Mucosa of rectum (tissue), 2 donors: ENCODE results near the gene CCL13.
A peak's percentile ranks its signal among the peaks of the same experiment; 100 is the strongest.
"Not testable (repeated sequence)": the region's sequence is repeated elsewhere in the genome, so short reads cannot be mapped to it uniquely, and the experiment has no call there.

Experiments
- H3K27ac ChIP-seq, 2 donors: one replicate each; pipeline ENCODE4 v1.7.0; 2013; ENCODE audit warnings: inconsistent platforms in 2 of 2, low read depth in 2 of 2, low read length in 2 of 2
- H3K27me3 ChIP-seq, 2 donors: one replicate each; pipeline ENCODE4 v1.7.0; 2013; ENCODE audit warnings: low read length in 2 of 2; ENCODE audit not compliant: control insufficient read depth in 2 of 2, insufficient read depth in 2 of 2
- H3K36me3 ChIP-seq, 2 donors: one replicate each; pipeline ENCODE4 v1.7.0; 2013; ENCODE audit warnings: low read length in 2 of 2; ENCODE audit not compliant: control insufficient read depth in 2 of 2, insufficient read depth in 2 of 2
- H3K4me1 ChIP-seq, 2 donors: one replicate each; pipeline ENCODE4 v1.7.0; 2013; ENCODE audit warnings: low read length in 2 of 2, mild to moderate bottlenecking in 1 of 2; ENCODE audit not compliant: control insufficient read depth in 2 of 2, insufficient read depth in 2 of 2
- H3K4me3 ChIP-seq, 2 donors: one replicate each; pipeline ENCODE4 v1.7.0; 2013; ENCODE audit warnings: low read length in 2 of 2
- H3K9ac ChIP-seq, 2 donors: one replicate each; pipeline ENCODE4 v1.7.0; 2013; ENCODE audit warnings: low read length in 2 of 2, low read depth in 1 of 2, mild to moderate bottlenecking in 1 of 2
- H3K9me3 ChIP-seq, 2 donors: one replicate each; pipeline ENCODE4 v1.7.0; 2013; ENCODE audit warnings: low read length in 2 of 2; ENCODE audit not compliant: control insufficient read depth in 2 of 2
- donor health status: healthy.
- donor health status: Normal muscosa, but diverticular disease.

CCL13 gene

DNA sequence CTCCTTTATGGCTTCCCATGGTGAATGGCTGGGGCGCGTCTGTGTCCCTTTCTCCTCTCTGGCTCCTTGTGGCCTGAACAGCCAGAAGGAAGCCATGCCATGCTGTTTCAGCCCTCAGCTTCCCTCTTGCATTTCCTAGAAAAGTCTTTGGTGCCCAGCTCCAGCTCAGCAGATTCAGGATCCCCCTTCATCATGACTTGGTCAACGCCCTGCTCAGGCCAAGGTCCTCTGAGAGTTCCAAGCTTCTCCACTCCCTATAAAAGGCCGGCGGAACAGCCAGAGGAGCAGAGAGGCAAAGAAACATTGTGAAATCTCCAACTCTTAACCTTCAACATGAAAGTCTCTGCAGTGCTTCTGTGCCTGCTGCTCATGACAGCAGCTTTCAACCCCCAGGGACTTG lies at the start of gene CCL13:
CCL13 (plus strand) TSS at position 287 of the 400 bp plus-strand sequence; CDS start at position 334, 47 bp downstream.
- no peak within 1 kb of the TSS for H3K9ac ChIP-seq

DNA sequence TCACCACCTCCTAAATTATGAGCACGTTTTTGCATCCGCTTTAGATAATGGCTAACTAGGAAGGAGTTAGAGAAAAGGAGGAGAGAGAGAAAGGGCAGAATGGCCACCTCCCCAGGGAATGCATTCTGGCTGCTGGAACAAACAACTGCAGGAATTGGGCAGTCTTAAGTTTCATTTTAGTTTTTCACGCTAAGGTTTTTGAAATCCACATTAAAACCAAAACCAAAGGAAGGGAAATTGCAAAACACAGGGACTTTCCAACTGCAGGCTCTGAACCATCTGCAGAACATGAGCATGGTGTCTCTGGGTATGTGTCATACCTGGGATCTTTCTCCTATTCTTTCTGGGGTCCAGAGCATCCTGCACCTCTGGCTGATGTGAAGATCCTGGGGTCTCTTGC lies 49.2 kb upstream of the CCL13 start:
- no peaks in the 10 kb centered on the region for H3K9me3 ChIP-seq
- no peak overlapping the region for H3K4me3 ChIP-seq
- H3K27me3 ChIP-seq: no peaks in the 10 kb centered on the region
- H3K9ac ChIP-seq: no peak overlapping the region
- H3K27ac ChIP-seq: no peak overlapping the region
- no peaks in the 10 kb centered on the region for H3K4me1 ChIP-seq
- H3K36me3 ChIP-seq: no peaks in the 10 kb centered on the region

More for the DNA sequence above, at the start of gene CCL13:
- Histone ChIP-seq H3K27me3 (no peaks in the 10 kb centered on the region), H3K9me3 (no peaks in the 10 kb centered on the region), H3K4me1 (no peaks in the 10 kb centered on the region), H3K27ac (peak within 1 kb of the TSS in 1 of 2 donors; percentile 4), H3K36me3 (no peaks in the 10 kb centered on the region), H3K4me3 (no peak within 1 kb of the TSS)

DNA sequence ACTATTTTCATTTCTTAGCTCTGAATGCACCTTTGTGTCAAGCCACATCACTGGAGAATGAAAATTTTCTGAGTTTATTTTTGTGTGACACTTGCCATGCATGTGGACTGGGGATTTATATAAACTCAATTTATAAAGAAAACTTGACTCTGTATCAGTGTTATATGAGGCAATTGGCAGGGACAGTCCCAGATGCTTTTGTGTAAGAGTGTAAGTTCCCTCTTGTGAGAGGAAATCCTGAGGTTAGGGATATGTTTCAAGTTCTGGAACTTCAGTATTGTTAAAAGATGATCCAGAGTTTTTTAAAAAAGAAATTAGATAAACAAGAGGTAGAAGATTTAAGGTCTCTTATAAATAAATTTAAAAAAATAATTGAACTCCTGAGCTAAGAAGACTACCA lies 47.9 kb upstream of the CCL13 start:
- H3K36me3 ChIP-seq: no peaks in the 10 kb centered on the region
- H3K9me3 ChIP-seq: no peaks in the 10 kb centered on the region
- H3K27ac ChIP-seq: no peak overlapping the region
- no peak overlapping the region for H3K9ac ChIP-seq
- H3K27me3 ChIP-seq: no peaks in the 10 kb centered on the region
- H3K4me3 ChIP-seq: no peak overlapping the region
- no peaks in the 10 kb centered on the region for H3K4me1 ChIP-seq

DNA sequence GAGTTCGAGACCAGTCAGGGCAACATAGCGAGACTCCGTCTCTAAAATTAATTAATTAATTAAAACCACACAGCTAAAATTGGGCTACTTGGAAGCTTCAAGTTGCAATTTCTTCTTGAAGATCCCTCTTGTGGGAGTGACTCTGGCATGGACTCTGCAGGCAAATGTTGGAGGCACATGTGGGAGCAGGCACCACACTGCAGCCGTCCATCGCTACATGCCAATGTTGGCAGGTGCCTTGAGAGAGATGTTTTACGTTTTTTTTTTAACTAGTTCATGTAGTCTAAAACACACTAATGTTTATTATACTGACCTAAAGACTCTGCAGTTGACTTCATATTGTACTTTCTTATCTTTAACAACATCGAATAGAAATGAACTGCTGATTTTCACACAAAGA lies 45.0 kb upstream of the CCL13 start:
- H3K4me3 ChIP-seq: no peak overlapping the region
- no peaks in the 10 kb centered on the region for H3K4me1 ChIP-seq
- H3K27ac ChIP-seq: no peak overlapping the region
- no peaks in the 10 kb centered on the region for H3K27me3 ChIP-seq
- H3K36me3 ChIP-seq: no peaks in the 10 kb centered on the region
- no peak overlapping the region for H3K9ac ChIP-seq
- H3K9me3 ChIP-seq: no peaks in the 10 kb centered on the region

DNA sequence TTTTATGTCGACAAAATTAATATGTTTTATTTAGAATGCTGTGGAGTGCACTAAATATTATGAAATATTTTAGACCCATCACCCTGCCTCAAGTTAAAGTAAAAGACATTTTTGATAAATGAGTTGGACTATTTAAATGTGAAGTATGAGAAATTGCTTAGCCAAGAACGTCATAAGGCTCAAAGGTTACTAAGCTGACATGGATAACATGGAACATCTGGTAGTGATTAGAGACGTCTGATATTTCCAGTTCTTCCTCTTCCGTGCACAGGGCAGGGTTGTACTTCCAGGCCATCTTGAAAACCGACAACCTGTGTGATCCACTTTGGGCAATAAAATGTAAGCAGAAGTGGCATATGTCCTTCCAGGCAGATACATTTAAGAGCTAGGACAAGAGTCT lies 44.2 kb upstream of the CCL13 start:
- H3K27ac ChIP-seq: peak overlapping the region in 1 of 2 donors; percentile 35
- H3K9ac ChIP-seq: no peak overlapping the region
- H3K27me3 ChIP-seq: no peaks in the 10 kb centered on the region
- no peaks in the 10 kb centered on the region for H3K9me3 ChIP-seq
- no peak overlapping the region for H3K4me3 ChIP-seq
- H3K36me3 ChIP-seq: no peaks in the 10 kb centered on the region
- no peaks in the 10 kb centered on the region for H3K4me1 ChIP-seq

DNA sequence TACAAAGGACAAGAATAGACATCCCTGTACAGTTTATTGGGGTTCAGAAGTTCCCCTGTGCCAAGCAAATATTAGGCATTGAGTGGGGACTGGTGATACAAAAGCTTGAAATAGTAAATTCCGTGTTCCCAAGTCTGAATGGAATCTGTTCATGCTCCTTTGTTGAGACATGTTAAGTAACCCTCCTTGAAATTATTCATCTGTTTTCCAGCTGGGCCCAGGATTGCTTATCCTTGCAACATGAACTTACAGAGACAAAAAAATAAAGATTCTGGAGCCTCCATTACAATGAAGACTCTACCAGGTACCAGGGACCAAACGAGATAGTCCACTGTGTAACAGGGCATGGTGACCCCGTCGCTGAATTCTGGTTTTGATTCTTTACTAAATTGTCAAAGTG lies 43.1 kb upstream of the CCL13 start:
- Histone ChIP-seq H3K9ac (no peak overlapping the region), H3K9me3 (no peaks in the 10 kb centered on the region), H3K27ac (peak overlapping the region; percentile 35 to 42), H3K4me3 (no peak overlapping the region), H3K36me3 (no peaks in the 10 kb centered on the region), H3K27me3 (no peaks in the 10 kb centered on the region), H3K4me1 (no peaks in the 10 kb centered on the region)

DNA sequence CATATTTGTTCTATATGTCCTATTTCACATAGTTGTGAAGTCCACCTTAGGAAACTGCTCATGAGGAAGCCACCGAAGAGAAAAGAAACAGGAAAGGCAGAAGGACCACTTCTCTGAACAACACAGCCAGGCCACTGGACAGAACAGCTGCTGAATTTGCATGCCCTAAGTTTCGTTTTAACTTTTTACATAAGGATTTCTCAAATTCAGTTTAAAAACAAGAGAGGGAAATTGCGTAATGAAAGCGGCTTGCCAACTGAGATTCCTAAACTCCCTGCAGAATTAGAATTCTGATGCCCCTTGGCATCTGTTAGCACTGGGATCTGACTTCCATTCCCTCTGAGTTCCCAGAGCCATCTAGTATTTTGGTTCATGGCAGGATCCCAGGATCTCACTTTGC lies 42.0 kb upstream of the CCL13 start:
- Histone ChIP-seq H3K27me3 (no peaks in the 10 kb centered on the region), H3K27ac (peak overlapping the region; percentile 2 to 13), H3K9me3 (no peaks in the 10 kb centered on the region), H3K4me1 (no peaks in the 10 kb centered on the region), H3K36me3 (no peaks in the 10 kb centered on the region), H3K4me3 (no peak overlapping the region), H3K9ac (no peak overlapping the region)

DNA sequence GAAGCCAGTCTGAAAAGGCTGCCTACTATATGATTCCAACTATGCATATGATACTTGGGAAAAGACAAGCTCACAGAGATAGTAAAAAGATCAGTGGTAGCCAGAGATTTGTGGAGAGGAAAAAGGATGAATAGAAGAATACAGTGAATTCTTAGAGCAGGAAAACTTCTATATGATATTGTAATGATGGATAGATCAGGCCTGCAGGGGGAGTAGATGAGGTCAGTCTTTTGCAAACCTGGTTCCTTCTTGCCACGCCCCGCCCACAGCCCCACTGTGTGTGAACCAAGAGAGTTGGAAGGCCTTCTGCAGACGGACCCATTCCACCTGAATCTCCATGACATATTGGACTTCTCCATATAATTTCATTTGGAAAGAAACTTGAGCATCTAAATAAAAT lies 37.8 kb upstream of the CCL13 start:
- Histone ChIP-seq H3K36me3 (no peaks in the 10 kb centered on the region), H3K27me3 (no peaks in the 10 kb centered on the region), H3K27ac (peak overlapping the region in 1 of 2 donors; percentile 25), H3K4me3 (no peak overlapping the region), H3K9ac (no peak overlapping the region), H3K4me1 (no peaks in the 10 kb centered on the region), H3K9me3 (no peaks in the 10 kb centered on the region)

DNA sequence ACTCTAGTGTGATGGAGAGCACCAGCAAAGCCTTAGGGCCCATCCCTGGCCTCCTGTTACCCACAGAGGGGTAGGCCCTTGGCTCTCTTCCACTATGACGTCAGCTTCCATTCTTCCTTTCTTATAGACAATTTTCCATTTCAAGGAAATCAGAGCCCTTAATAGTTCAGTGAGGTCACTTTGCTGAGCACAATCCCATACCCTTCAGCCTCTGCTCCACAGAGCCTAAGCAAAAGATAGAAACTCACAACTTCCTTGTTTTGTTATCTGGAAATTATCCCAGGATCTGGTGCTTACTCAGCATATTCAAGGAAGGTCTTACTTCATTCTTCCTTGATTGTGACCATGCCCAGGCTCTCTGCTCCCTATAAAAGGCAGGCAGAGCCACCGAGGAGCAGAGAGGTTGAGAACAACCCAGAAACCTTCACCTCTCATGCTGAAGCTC lies 37.2 kb upstream of the CCL13 start, which contains the start of gene CCL8:
CCL8 (plus strand) TSS at position 397 of the 445 bp plus-strand sequence. CDS start 67 bp downstream, outside the sequence.
- Histone ChIP-seq H3K36me3 (no peaks in the 10 kb centered on the region), H3K4me3 (peak within 1 kb of the TSS in 1 of 2 donors; percentile 37), H3K27ac (peak within 1 kb of the TSS; percentile 25 to 49), H3K9me3 (no peaks in the 10 kb centered on the region), H3K4me1 (no peaks in the 10 kb centered on the region), H3K27me3 (no peaks in the 10 kb centered on the region), H3K9ac (peak within 1 kb of the TSS in 1 of 2 donors; percentile 35)

DNA sequence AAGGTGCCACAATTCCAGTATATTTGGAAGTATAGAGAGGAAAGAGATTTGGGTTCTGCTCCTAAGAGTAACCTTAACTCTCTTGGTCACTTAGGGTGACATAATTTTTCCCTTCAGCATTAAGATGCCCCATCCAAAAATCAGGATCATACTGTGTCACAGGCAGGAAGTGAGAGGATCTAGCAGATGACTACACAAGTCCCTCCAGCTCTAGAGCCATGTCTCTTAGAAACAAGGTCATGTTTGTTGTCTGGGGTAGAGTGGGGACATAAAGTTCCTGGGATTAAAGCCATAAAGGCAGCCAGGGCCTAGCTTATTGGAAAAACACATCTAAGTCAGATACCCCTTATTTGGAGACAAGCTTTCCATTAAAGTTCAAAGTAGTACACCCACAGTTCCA lies 34.3 kb upstream of the CCL13 start:
- Histone ChIP-seq H3K4me3 (no peak overlapping the region), H3K9ac (no peak overlapping the region), H3K9me3 (no peaks in the 10 kb centered on the region), H3K27me3 (no peaks in the 10 kb centered on the region), H3K27ac (peak overlapping the region; percentile 32 to 47), H3K36me3 (no peaks in the 10 kb centered on the region), H3K4me1 (no peaks in the 10 kb centered on the region)

DNA sequence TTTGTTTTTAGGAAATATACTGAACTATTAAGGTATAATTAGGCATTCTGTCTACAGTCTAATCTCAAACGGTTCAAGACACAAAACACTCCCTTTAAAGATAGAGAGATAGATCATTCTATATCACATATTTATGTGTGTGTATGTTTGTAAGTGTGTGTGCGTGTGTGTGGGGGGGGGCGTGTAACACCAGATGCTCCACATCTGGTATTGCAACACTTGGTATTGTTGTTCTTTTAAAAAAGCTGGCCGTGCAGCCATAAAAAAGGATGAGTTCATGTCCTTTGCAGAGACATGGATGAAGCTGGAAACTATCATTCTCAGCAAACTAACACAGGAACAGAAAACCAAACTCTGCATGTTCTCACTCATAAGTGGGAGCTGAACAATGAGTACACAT lies 28.7 kb upstream of the CCL13 start:
- not testable (repeated sequence) for H3K4me3 ChIP-seq, H3K27ac ChIP-seq, H3K9me3 ChIP-seq, H3K4me1 ChIP-seq, H3K36me3 ChIP-seq, H3K27me3 ChIP-seq, H3K9ac ChIP-seq
